HG02759 (cell line): ENCODE measurements around the gene CTRB1.

ENCODE experiments used
- ATAC-seq: cut with Tn5 transposase; IDR thresholded peaks from one replicate; pipeline ENCODE4 v1.9.1; 2021; ENCODE audit warnings: mild to moderate bottlenecking, moderate library complexity; ENCODE audit not compliant: unreplicated experiment

Gene CTRB1

DNA sequence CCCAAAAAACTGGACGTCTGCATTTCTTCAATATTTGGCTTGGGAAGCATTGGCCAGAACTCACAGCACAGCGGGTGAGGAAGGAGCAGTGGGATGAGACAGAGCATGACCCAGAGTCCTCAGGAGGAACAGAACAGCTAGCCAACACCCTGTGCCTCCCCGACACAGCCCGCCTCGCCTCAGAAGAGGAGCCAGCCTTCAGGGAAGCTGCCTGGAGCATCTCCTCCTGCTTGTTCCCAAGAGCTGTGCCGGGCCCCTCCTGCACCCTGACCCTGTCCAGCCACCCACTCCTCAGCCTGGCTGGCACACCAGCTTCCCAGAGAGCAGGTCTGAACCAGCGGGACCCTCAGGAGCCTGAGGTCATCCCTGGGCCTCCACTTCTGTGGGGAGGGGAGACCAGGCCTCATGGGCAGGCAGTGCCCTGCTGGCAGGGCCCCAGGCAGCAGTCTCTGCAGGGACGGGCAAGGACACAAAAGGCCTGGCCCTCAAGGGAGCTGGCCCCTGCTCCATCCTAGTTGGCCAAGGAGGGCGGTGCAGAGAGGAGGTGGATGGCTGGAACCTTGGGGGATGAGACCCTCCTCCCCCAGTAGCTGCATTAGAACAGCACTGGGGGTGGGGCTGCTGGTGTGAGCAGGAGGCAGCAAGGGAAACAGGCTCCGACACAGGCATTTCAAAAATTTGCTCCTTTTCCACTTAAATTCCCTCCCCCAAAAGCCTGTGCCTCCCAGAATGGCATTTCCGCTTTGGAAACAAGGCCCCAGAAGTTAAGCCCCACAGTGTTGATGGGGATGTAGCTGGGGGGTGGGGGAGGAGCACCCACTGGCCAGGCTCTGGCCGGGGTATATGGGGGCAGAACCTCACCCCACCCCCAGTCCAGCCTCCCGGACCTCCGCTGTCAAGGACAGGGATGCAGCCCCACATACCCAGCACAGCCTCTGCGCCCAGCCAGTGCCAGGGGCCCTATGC, 34.4 kb downstream of the CTRB1 start:
- no peak for ATAC-seq

DNA sequence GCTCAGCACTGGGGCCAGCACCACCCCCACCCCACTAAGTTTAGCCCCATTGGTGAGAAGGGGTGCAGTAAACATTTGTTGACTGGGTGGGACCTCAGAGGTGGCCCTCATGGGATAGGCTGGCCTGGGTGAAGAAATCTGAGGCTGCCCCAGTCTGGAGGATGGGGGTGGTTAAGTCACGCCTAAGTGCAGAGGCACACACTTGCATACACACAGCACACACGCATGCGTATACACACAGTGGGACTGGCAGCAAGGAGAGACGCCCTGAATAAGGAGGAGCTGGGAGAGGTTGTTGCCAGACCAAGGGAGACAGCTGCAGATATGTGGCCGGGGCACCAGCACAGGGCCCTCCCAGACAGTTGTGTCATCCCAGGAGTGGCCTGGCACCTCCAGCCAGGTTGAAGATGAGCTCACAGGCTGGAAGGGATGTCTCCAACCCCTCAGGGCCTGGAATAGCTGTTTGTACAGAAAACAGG, 35.6 kb downstream of the CTRB1 start:
- no peak for ATAC-seq

DNA sequence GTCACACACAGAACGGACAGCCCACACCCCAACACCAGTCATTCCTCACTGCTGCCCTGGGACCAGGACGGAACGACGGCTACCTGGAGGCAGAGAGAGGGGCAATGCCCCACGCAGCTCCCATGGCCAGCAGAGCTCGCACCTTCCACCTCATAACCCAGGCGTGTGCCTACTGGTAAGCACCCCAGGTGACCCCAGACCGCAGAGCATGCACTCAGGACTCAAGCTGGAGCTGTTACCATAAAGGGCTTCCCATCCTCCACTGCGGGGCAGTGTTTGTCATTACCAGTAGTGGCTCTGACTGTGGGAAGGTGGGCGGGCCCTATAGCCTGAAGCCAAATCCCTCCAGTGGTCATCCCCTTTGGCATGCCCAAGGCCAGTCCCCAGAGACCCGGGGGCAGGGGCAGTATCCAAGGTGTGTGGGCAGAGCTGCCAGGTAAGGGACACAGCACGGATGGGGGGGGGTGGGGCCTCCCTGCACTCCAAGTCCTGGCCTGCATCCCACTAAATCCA, 37.3 kb downstream of the CTRB1 start:
- ATAC-seq: no peak

DNA sequence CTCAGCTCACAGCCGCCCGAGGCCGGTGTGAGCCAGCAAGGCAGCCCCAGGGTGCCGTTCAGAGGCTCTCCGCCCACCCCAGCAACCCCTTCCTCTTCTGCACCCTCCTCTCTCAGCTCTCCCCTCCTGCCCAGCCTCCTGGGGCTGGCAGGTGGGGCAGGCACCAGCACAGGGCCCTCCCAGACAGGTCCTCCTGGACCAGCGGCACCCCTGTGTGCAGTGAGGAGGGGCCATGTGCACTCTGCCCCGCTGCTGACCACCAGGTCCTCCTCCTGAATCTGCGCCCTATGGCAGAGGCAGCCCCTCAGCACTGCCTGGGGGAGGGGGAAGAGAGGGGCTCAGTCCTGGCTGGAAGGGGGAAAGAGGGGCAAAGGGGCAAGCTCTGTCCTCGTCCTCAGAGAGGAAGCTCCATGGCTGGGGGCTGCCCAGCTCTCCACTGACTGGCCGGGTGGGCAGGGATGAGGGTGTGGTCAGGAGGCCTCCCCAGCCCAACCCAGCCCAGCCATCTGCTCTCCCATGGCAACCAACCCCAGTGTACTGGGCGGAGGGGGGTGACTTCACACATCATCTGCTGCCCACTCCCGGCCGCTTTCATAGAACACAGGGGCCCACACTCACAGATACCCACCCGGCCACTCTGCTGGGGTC, 38.0 kb downstream of the CTRB1 start:
- ATAC-seq: no peak

DNA sequence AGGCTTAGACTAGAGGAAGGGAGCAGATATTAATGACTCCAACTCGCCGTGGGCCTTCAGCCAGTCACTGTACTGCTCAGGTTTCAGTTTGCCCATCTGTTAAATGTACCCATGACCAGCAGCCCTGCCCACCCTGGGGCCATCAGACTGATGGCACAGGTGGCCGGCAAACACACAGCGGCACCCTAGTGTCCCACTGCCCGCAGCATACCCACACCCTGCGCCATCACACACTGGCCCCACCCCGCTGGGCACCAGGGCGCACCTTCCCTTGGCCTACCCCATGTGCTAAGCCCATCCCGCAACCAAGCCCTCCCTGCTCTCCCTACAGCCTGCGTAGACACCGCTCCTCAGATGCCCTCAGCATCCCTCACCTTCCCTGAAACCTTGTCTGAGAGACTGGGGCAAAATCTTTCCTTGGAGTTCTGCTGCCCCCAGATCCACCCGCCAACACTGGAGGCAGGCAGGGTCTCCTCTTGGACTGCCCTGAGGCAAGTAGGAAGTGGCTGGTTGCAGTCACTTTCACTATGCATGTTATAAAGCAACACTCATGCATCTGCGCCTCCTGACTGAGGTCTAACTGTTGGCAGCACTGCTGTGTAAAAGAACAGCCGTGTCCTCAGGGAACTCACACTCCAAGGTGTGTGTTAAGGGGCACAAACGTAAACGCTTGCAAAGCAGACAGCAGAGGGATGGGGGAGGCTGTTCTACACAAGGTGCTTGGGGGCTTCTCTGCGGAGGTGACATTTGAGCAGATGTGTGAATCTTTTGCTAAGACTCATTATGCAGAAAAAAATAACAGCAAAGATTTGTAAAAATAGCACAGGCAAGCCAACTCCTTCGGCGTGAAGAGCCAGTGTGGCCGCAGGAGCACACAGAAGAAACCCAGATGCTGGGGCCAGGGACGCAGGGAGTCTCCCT, 39.4 kb downstream of the CTRB1 start:
- no peak for ATAC-seq

DNA sequence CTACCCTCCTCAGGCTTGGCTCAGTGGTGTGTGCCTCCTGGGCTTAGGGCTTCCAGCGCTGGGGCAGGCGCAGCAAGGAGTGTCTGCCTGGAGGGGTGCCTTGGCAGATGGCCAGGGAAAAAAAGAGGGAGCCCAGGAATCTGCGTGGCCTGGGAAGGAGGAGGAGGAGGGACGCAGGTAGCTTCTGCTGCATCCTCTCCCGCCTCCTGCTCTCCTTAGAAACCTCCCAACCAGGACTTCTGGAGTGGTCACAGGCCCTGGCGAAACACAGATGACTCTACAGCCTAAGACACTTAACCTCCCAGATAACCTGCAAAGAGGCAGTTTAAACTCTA, 40.0 kb downstream of the CTRB1 start:
- ATAC-seq: no peak

DNA sequence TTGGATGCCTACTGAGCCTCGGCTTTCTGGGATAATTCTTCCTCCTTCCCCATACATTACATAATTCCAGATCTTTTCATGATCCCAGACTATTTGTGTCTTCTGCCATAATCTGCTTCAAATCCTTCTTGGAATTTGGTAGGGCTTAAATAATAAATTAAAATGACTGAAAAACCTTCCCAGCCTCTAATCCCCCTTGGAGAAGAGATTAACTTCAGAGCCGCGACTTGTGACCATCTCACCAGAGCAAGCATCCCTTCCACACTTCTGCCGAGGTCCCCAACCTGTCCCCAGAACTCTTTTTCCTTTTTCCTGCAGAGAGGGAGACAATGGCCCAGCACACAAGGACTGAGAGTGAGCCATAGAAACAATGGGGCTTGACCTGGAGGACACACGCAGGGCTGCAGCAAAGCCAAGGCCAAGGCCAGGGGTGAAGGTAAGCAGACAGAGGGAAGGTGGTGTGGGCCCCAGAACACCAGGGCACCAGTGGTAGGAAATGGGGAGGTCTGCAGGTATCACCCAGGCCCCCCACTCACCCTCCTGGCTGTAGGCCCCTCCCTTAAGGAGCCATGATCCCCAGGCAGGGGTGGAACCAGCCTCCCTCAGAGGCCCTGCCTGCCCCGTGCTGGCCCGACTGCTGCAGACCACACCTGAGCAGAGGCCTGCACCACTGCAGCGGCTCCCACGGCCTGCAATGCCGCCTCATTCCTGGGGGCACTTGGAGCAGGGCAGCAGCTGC, 42.2 kb downstream of the CTRB1 start:
- no peak for ATAC-seq

DNA sequence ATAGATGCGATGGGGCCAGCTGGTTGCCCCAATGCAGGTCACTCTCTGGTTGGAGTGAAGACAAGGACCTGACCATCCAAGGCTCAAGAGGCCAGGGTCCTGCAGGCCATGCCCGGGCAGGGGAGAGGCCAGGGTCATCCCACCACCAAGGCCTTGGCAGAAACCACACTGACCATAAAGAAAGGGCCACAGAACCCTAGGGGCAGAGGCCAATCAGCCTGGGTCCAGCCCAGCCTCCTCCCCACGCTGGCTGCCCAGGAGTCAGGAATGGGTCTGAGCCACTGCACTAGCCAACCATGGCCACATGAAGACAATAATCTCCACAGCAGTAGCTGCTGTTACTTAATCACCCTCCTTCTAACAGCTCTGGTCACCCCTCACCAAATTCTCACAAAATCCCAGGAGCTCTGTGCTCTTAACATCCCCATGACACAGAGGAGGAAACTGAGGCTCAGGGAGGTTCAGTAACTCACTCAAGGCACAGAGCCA, 42.8 kb downstream of the CTRB1 start:
- ATAC-seq: no peak

DNA sequence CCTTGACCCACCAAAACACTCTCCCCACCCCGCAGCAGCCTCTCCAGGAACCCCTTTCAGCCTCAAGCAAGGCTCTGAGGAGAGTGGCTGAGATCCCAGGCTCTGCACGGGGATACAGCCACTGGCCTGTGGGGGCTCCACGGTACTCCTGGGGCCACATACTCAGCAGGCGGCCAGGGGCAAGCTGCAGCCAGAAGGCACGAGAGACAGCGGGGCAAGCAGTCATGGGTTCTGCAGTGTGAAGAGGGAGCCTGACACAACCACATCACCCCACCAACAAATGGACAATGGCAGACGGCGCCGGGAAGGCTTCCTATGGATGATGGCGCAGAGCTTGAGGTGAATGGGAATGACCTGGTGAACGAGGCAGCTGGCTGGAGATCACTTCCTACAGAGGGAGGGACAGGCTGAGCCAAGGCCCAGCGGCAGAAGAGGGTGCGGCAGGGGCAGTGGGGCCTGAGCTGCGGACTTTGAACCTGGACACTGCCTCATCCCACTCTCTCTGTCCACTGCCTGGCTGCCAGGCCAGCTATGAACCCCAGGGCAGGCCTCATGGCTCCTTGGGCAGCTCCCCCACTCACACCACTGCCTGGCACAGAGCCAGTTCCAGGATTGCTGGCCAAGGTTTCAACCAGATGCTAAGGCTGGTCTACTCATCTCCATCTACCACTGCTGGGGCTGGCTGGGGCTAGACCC, 43.5 kb downstream of the CTRB1 start:
- no peak for ATAC-seq

DNA sequence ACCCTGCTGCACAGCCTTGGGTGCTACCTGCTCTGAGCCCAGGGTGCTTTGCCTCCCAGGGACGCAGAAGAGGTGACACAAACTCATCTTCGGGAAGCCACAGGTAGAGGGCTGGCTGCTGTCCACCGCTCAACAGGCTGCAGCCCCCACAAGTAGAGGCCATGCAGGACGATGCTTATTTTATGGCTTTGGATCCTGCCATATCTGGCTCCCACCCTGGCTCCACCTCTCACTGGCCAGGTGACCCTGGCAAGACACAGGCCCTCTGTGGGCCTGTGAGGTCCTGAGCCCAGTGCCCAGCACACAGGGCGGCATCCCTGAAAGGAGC, 44.0 kb downstream of the CTRB1 start:
- ATAC-seq: no peak

DNA sequence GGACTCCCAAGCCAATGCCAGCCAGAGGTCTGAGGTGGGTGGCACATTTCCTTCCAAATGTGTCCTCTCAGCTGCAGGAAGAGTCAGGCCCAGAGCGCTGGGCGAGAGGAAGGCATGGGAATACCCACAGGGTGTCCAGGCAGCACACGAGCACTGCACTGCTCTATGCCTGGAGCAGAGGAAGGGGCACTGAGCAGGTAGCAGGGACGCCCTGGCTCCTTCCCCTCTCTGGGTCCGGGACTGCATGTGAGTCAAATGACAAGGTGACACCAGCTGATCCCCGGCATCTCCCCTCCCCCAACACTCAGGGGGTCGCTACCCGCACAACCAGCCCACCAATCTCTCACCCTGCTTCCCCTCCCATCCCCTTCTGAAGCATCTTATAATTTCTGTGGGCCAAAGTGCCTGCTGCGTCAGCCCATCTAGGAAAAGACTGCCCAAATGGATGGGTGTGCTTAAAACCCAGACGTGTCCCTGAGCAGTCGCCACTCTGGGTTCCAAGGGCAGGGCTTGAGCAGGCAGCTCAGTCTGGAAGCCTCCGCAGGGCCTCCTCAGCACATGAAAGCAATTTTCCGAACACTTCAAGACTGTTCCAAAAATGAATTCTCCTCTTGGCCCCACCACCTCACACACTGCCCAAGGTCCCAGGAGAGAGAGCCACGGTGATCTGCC, 44.6 kb downstream of the CTRB1 start:
- ATAC-seq: no peak

DNA sequence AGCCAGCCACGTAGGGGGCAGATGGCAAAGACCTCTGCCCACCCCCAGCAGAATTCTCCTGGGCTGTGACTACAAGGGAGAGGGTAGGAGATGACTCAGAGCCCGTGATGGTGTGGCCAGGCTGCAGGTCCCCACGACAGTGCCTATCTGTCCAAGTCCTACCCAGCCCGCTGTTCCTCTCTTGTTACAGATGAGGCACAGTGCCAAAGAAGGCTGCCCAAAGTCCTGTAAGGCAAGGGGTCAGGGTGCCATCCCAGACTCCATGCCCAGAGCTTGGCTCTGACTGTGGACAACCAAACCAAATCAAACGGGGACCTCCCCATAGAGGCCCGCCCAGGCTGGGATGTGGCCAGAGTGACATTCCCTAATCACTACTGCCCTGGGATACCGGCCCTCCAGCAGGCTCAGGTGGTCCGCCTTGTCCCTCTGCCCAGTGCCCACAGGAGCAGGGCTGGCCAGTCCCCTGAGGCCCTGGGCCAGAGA, 45.2 kb downstream of the CTRB1 start:
- no peak for ATAC-seq

DNA sequence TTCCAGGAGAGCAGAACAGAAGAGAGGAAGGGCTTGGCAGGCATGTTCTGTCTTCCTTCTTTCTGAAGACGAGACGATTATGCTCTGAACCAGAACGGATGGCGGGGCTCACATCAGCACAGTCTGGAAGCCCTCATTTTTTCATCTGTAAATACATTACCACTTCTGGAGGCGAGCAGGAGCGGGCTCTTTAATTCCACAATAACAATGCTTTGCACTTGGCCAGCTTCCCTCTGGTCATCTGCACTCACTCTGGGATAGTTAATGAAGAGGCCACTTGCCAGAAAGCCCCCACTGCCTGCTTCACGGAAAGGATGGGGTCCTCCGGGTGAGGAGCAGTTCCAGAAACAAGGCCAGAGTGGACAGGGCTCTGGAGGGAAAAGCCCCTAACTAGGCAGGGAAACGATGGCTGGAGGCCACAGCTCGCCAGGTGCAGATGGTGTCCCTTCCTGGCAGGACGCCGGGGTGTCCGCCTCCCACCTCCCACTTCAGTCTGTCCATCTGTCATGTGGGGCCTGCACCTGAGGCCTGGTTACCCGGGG, 45.7 kb downstream of the CTRB1 start:
- ATAC-seq: no peak

DNA sequence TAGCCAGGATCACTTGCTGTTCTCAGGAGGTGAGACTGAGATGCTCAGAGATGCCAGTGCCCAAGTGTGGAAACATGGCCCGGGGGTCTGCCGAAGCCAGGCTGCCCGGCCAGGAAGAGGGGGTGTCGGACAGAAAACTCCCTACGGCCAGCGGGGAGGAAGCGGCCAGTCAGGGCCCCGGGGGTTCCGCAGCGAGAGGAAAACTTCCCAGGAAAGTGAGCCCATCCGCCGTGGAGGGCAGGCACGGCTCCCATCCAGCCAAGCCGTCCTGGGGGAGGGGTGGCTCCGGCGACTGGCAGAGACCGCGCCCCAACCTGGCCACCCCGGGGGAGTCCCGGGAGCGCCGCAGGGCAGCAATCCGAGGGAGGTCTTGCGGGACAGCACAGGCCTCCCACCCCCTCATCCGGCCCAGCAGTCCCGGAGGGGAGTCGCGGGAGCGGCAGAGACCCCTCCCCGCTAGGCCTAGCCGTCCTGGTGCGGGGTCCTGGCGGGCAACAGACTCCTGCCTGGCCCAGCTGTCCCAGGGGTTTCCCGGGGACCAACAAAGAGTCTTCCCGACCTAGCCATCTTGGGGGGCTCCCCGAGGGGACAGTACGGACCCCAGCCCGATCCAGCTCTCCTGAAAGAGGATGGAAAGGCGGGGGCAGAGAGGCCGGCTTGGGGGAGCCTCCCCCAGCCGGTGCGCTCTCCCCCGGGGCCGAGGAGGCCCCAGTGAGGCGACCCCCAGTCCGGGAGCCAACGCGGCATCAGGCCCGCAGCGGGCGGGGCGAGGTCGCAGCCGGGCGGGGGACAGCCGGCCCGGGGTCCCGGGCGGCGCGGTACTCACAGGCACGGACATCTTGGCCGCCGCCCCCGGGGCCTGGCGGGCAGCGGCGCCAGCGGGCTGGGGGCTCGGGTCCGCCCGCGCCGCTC, 46.5 kb downstream of the CTRB1 start:
- peak; percentile 34 for ATAC-seq

DNA sequence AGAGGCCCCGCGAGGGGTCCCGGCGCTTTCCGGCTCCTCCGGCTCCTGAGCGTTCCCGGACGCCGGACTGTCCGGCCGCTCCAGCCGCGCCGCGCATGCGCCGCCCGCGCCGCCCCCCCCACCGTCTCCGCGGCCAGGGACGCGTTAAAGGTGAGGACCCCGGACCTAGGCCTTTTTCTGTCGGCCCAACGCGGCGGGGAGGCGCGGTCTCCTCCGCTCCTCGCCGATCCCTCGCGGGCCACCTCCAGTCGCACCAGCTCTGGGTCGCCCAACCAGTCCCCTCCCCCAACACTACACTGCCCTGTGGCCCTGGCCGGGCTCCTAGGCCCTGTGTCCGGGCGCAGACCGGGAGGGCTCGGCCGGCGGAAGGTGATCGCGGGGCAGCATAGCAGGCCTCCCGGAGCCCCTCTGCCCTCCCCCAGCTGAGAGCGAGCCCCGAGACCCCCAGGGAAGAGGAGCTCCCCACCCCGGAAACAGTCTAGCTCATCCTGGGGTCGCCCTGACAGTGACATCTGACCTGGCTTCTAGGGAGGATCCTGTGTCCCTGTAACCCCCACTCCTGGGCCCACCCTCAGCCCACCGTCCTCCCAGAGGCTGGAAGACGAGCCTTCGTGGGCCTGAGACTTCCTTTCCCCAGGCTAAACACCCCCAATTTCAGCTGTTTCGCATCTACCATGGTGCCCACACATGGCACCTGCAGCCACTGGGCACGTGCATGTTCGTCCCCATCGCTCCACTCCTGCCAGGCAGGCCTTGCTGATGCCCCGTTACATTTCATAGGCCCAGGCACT, 47.3 kb downstream of the CTRB1 start:
- ATAC-seq: peak; percentile 77

DNA sequence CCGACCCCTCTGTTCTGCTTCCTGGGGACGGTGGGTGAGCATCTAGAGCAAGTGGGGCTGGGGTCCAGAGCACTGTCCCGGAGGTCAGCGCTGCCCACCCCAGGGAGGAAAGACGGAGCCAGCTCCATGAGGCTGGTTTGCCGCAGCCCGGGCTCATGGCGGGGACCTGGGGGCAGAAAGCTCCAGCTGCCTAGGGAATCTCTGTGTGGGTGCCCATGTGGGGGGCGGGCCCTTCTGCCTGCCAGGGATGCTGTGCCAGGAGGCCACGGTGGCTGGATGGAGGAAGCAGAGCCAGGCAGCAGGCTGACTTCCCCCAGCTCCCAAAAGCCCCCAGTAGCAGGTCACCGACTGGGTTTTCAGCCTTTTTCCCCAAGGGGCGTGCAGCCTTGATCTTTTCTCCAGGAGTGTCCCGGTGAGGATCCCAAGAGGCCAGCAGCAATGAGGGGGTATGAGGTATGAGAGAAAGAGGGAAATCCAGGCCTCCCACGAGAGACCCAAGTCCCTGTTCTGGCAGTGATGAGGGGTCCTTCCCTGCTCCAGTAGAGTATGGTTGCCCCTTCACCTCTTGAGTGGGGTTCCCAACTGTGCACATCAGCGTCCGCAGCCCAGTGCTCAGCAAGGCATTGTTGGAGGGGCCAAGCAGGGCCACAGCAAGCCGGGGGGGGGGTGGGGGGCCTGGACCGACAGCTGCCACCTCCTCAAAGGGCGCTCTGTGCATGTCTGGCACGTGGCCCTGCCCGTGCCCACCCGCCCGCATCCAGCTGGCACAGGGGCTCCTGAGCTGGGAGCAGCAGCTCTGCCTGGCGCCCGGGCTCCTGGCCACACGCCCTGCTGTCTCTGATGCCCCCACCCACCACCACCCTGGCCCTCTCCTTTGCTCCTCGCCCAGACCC, 48.2 kb downstream of the CTRB1 start:
- ATAC-seq: no peak
